Measurements from ENCODE around the gene PLXNB1. TPM values are rescaled to one million over a fixed set of nuclear protein-coding genes. Genes with fewer than 3 reads are reported as not detected.

PLXNB1 gene
- total RNA-seq, 1 donor from 2014 or later, result 40.0 TPM

- DNase-seq (ENCODE audit: low spot score), result no peak
Measured at GRCh38 chr3:48370333-48370713, 59.6 kb downstream of the PLXNB1 start.

GRCh38 chr3:48369693-48370332, 60.1 kb downstream of the PLXNB1 start:
- no peak for DNase-seq (ENCODE audit: low spot score)

GRCh38 chr3:48367201-48367600, 62.7 kb downstream of the PLXNB1 start:
- DNase-seq (ENCODE audit: low spot score), result no peak

- no peak for DNase-seq (ENCODE audit: low spot score)
Measured at GRCh38 chr3:48364840-48365239, 65.0 kb downstream of the PLXNB1 start.

GRCh38 chr3:48361928-48362327, 68.0 kb downstream of the PLXNB1 start:
- no peak for DNase-seq (ENCODE audit: low spot score)

- no peak for DNase-seq (ENCODE audit: low spot score)
Measured at GRCh38 chr3:48356419-48356818, 73.5 kb downstream of the PLXNB1 start.

- no peak for DNase-seq (ENCODE audit: low spot score)
Measured at GRCh38 chr3:48353987-48354386, 75.9 kb downstream of the PLXNB1 start.

Other genes with a start within 250 kb of the PLXNB1 start
- 0.87 TPM for gene CDC25A, start 241.7 kb downstream of the PLXNB1 start, total RNA-seq
- 0.48 TPM for gene CAMP, start 206.6 kb downstream of the PLXNB1 start, total RNA-seq
- gene ZNF589, start 189.0 kb downstream of the PLXNB1 start, total RNA-seq, result 6.4 TPM
- 23.9 TPM for gene NME6, start 128.7 kb downstream of the PLXNB1 start, total RNA-seq
- not detected for gene SPINK8, start 96.4 kb downstream of the PLXNB1 start, total RNA-seq
- not detected for gene FBXW12, start 57.9 kb downstream of the PLXNB1 start, total RNA-seq
- gene CCDC51, start 10.0 kb upstream of the PLXNB1 start, total RNA-seq, result 11.6 TPM
- 144 TPM for gene TMA7, start 10.2 kb upstream of the PLXNB1 start, total RNA-seq
- gene ATRIP, start 16.7 kb upstream of the PLXNB1 start, total RNA-seq, result 7.2 TPM
- 170 TPM for gene SHISA5, start 74.1 kb upstream of the PLXNB1 start, total RNA-seq
- 4.6 TPM for gene PFKFB4, start 126.7 kb upstream of the PLXNB1 start, total RNA-seq
- not detected for gene UCN2, start 133.7 kb upstream of the PLXNB1 start, total RNA-seq
- 0.84 TPM for gene COL7A1, start 165.2 kb upstream of the PLXNB1 start, total RNA-seq
- gene UQCRC1, start 179.6 kb upstream of the PLXNB1 start, total RNA-seq, result 148 TPM
- gene TMEM89, start 191.7 kb upstream of the PLXNB1 start, total RNA-seq, result not detected
- gene SLC26A6, start 205.4 kb upstream of the PLXNB1 start, total RNA-seq, result 11.5 TPM
- 0.64 TPM for gene CELSR3, start 232.8 kb upstream of the PLXNB1 start, total RNA-seq